GM21737 (cell line): ENCODE results near the gene TMEM232.
A peak's percentile ranks its signal among the peaks of the same experiment; 100 is the strongest.
"Not testable (repeated sequence)": the region's sequence is repeated elsewhere in the genome, so short reads cannot be mapped to it uniquely, and the experiment has no call there.

Experiments
- ATAC-seq: cut with Tn5 transposase; IDR thresholded peaks from one replicate; pipeline ENCODE4 v1.9.1; 2021; ENCODE audit warnings: mild to moderate bottlenecking, moderate library complexity; ENCODE audit not compliant: unreplicated experiment

The TMEM232 gene

GRCh38 chr5:110726249-110727024 lies at the start of gene TMEM232:
Gene TMEM232 (minus strand): TSS chr5:110726671. CDS start chr5:110667352, 59,319 bp downstream.
- ATAC-seq, result peak; percentile 98

GRCh38 chr5:110770286-110770685 lies 43.8 kb upstream of the TMEM232 start:
- no peak for ATAC-seq

GRCh38 chr5:110769000-110769681 lies 42.7 kb upstream of the TMEM232 start:
- ATAC-seq, result no peak

GRCh38 chr5:110768138-110768860 lies 41.8 kb upstream of the TMEM232 start:
- no peak for ATAC-seq

GRCh38 chr5:110760158-110760557 lies 33.7 kb upstream of the TMEM232 start:
- no peak for ATAC-seq

GRCh38 chr5:110757118-110757729 lies 30.8 kb upstream of the TMEM232 start:
- ATAC-seq, result no peak

- ATAC-seq, result no peak
Observed at GRCh38 chr5:110754181-110754580, 27.7 kb upstream of the TMEM232 start.

GRCh38 chr5:110753600-110753999 lies 27.1 kb upstream of the TMEM232 start:
- no peak for ATAC-seq

GRCh38 chr5:110752953-110753352 lies 26.5 kb upstream of the TMEM232 start:
- ATAC-seq, result peak; percentile 4

- ATAC-seq, result peak; percentile 98
Observed at GRCh38 chr5:110751902-110752762, 25.7 kb upstream of the TMEM232 start.

- peak; percentile 97 for ATAC-seq
Observed at GRCh38 chr5:110738812-110739651, 12.6 kb upstream of the TMEM232 start, which contains the start of gene SLC25A46. Gene SLC25A46 (plus strand): TSS chr5:110739007. CDS start chr5:110739120, 113 bp downstream.

- peak; percentile 51 for ATAC-seq
Observed at GRCh38 chr5:110738503-110738811, 12.0 kb upstream of the TMEM232 start.

GRCh38 chr5:110736753-110737152 lies 10.3 kb upstream of the TMEM232 start:
- ATAC-seq, result no peak

GRCh38 chr5:110735556-110735955 lies 9.1 kb upstream of the TMEM232 start:
- no peak for ATAC-seq

- ATAC-seq, result no peak
Observed at GRCh38 chr5:110734101-110734500, 7.6 kb upstream of the TMEM232 start.

GRCh38 chr5:110731499-110731898 lies 5.0 kb upstream of the TMEM232 start:
- ATAC-seq, result not testable (repeated sequence)

GRCh38 chr5:110727025-110727314 lies 499 bp upstream of the TMEM232 start:
- peak; percentile 45 for ATAC-seq

- ATAC-seq, result no peak
Observed at GRCh38 chr5:110718311-110718710, 8.2 kb downstream of the TMEM232 start.
